ENCODE results near the gene ENDOV.

The ENDOV gene

GRCh38 chr17:80455784-80456183 is 40.8 kb downstream of the ENDOV start:
- TF ChIP-seq EZH2 (IDR thresholded peaks at IDR 0.05; ENCODE audit: borderline replicate concordance, low read depth, low read length, severe bottlenecking) (no peak), CTCF (IDR thresholded peaks at IDR 0.05; ENCODE audit: borderline replicate concordance, extremely low read depth, low read length, poor library complexity, severe bottlenecking) (no peak)
- Histone ChIP-seq H3K79me2 (ENCODE audit: insufficient read depth, low read length) (peaks cover 7% of the 10 kb centered on the region), H2AFZ (ENCODE audit: low read depth, low read length) (no peak overlapping the region), H3K27ac (ENCODE audit: low read length) (peak overlapping the region; percentile 97), H3K27me3 (ENCODE audit: insufficient read depth, low read length, poor library complexity) (no peaks in the 10 kb centered on the region), H4K20me1 (ENCODE audit: insufficient read depth, low read length) (no peaks in the 10 kb centered on the region), H3K36me3 (ENCODE audit: insufficient read depth, low read length) (no peaks in the 10 kb centered on the region; the same call in 1 of the 2 replicates), H3K4me1 (ENCODE audit: insufficient read depth, low read length) (peaks cover 23% of the 10 kb centered on the region), H3K9me3 (ENCODE audit: insufficient read depth, low read length, severe bottlenecking) (no peaks in the 10 kb centered on the region), H3K4me2 (ENCODE audit: insufficient read depth, low read length) (peak overlapping the region; percentile 65), H3K4me3 (ENCODE audit: low read depth in 1 of 2, low read length in 2 of 2) (peak overlapping the region; percentile 62 to 82; a peak in 2 of 4 replicates), H3K9ac (ENCODE audit: low read depth, low read length) (peak overlapping the region; percentile 96)
- no peak for ATAC-seq (ENCODE audit: insufficient read depth, low read depth)
- no peak for DNase-seq

GRCh38 chr17:80456465-80457235 is 41.7 kb downstream of the ENDOV start:
- no peak overlapping the region for H3K27ac ChIP-seq (ENCODE audit: low read length)
- no peaks in the 10 kb centered on the region; the same call in 1 of the 2 replicates for H3K36me3 ChIP-seq (ENCODE audit: insufficient read depth, low read length)
- ATAC-seq (ENCODE audit: insufficient read depth, low read depth) (no peak), DNase-seq (no peak)
- H3K79me2 ChIP-seq (ENCODE audit: insufficient read depth, low read length) = peaks cover 7% of the 10 kb centered on the region
- no peak overlapping the region for H3K9ac ChIP-seq (ENCODE audit: low read depth, low read length)
- H4K20me1 ChIP-seq (ENCODE audit: insufficient read depth, low read length) = no peaks in the 10 kb centered on the region
- no peaks in the 10 kb centered on the region for H3K9me3 ChIP-seq (ENCODE audit: insufficient read depth, low read length, severe bottlenecking)
- TF ChIP-seq CTCF (IDR thresholded peaks at IDR 0.05; ENCODE audit: borderline replicate concordance, extremely low read depth, low read length, poor library complexity, severe bottlenecking) (no peak), EZH2 (IDR thresholded peaks at IDR 0.05; ENCODE audit: borderline replicate concordance, low read depth, low read length, severe bottlenecking) (no peak)
- H3K27me3 ChIP-seq (ENCODE audit: insufficient read depth, low read length, poor library complexity) = no peaks in the 10 kb centered on the region
- no peak overlapping the region for H3K4me3 ChIP-seq (ENCODE audit: low read depth in 1 of 2, low read length in 2 of 2)
- no peak overlapping the region for H2AFZ ChIP-seq (ENCODE audit: low read depth, low read length)
- no peak overlapping the region for H3K4me2 ChIP-seq (ENCODE audit: insufficient read depth, low read length)
- H3K4me1 ChIP-seq (ENCODE audit: insufficient read depth, low read length) = peaks cover 23% of the 10 kb centered on the region

- no peak overlapping the region for H3K4me3 ChIP-seq (ENCODE audit: low read depth in 1 of 2, low read length in 2 of 2)
- no peak overlapping the region for H3K27ac ChIP-seq (ENCODE audit: low read length)
- H3K36me3 ChIP-seq (ENCODE audit: insufficient read depth, low read length) = no peaks in the 10 kb centered on the region; the same call in 1 of the 2 replicates
- no peak for DNase-seq
- H3K27me3 ChIP-seq (ENCODE audit: insufficient read depth, low read length, poor library complexity) = no peaks in the 10 kb centered on the region
- H3K4me1 ChIP-seq (ENCODE audit: insufficient read depth, low read length) = peaks cover 23% of the 10 kb centered on the region
- H3K79me2 ChIP-seq (ENCODE audit: insufficient read depth, low read length) = peaks cover 7% of the 10 kb centered on the region
- no peak overlapping the region for H2AFZ ChIP-seq (ENCODE audit: low read depth, low read length)
- ATAC-seq (ENCODE audit: insufficient read depth, low read depth) = no peak
- no peak overlapping the region for H3K9ac ChIP-seq (ENCODE audit: low read depth, low read length)
- H3K4me2 ChIP-seq (ENCODE audit: insufficient read depth, low read length) = no peak overlapping the region
- TF ChIP-seq EZH2 (IDR thresholded peaks at IDR 0.05; ENCODE audit: borderline replicate concordance, low read depth, low read length, severe bottlenecking) (no peak), CTCF (IDR thresholded peaks at IDR 0.05; ENCODE audit: borderline replicate concordance, extremely low read depth, low read length, poor library complexity, severe bottlenecking) (no peak)
- no peaks in the 10 kb centered on the region for H3K9me3 ChIP-seq (ENCODE audit: insufficient read depth, low read length, severe bottlenecking)
- H4K20me1 ChIP-seq (ENCODE audit: insufficient read depth, low read length) = no peaks in the 10 kb centered on the region
These were observed 42.4 kb downstream of the ENDOV start for GRCh38 chr17:80457236-80457856.

Measured in DND-41 (cell line).